GM12864 (cell line): ENCODE measurements around the gene ATF7.

Source experiments
- DNase-seq: peaks from one replicate; pipeline ENCODE4 v3.0.0-alpha.2; 2011; ENCODE audit warnings: low read depth
- H3K4me3 ChIP-seq: 2 replicates; pipeline ENCODE4 v1.5.1; 2011; ENCODE audit warnings: mild to moderate bottlenecking, low read depth, low read length, control low read depth
- TF ChIP-seq, protein P1 (sequence below): IDR thresholded peaks from 2 replicates; pipeline ENCODE4 v1.5.1; 2011; ENCODE audit warnings: low read depth, mild to moderate bottlenecking, moderate library complexity, low read length, control low read depth, inconsistent platforms; ENCODE audit errors: missing control alignments

The ATF7 gene

DNA sequence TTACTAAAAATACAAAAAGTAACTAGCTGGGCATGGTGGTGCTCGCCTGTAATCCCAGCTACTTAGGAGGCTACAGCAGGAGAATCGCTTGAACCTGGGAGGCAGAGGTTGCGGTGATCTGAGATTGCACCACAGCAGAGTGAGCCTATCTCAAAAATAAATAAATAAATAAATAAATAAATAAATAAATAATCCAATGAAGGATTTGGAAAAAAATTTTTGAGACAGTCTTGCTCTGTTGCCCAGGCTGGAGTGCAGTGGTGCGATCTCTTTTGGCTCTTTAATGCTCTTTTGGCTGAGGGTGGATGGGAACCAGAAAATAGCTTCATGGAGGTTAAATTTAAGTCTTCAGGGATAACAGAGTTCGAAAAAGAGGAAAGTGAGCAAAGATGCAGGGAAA, 38.0 kb upstream of the ATF7 start:
- H3K4me3 ChIP-seq, result no peak overlapping the region
- TF ChIP-seq, protein P1, sequence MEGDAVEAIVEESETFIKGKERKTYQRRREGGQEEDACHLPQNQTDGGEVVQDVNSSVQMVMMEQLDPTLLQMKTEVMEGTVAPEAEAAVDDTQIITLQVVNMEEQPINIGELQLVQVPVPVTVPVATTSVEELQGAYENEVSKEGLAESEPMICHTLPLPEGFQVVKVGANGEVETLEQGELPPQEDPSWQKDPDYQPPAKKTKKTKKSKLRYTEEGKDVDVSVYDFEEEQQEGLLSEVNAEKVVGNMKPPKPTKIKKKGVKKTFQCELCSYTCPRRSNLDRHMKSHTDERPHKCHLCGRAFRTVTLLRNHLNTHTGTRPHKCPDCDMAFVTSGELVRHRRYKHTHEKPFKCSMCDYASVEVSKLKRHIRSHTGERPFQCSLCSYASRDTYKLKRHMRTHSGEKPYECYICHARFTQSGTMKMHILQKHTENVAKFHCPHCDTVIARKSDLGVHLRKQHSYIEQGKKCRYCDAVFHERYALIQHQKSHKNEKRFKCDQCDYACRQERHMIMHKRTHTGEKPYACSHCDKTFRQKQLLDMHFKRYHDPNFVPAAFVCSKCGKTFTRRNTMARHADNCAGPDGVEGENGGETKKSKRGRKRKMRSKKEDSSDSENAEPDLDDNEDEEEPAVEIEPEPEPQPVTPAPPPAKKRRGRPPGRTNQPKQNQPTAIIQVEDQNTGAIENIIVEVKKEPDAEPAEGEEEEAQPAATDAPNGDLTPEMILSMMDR, result no peak
- DNase-seq, result no peak

DNA sequence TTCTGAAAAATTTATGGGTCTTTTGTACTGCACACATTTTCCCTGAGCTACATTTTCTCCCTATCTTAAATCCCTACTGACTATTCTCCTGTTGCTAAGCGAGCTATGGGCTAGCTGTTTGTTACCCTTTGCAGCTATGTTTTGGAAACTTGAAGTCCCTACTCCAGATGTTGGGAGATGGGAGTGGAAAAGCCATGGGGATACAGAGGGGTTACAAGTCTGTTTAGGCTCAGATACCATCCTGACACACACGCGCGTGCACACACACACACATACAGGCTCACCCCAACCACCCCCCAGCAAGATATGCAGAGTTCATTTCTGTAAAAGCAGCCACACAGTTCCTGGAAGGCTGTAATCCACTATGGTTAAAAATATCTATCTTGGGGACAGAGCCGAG, 33.9 kb upstream of the ATF7 start:
- DNase-seq, result no peak
- TF ChIP-seq, protein P1, result no peak
- H3K4me3 ChIP-seq, result no peak overlapping the region

DNA sequence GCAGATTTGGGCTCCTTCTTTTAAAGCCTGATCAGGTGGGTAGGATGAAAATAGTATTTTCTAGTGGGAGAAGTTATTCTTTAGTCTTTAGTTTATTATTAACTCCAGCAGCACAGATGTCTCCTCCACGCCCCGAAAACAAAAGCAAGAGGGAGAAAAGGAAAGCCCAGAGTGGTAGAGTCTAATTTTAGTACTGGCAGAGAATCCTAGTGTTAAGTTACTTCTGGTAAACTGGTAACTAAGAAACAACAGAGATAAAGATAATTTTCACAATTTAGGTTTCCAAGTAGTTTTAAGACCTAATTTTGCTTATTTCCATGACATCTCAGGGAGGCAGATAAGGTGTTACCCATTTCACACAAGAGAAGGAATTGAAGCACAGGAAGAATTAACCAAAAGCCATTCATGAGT, 33.4 kb upstream of the ATF7 start:
- TF ChIP-seq, protein P1, result no peak
- DNase-seq, result no peak
- no peak overlapping the region for H3K4me3 ChIP-seq

DNA sequence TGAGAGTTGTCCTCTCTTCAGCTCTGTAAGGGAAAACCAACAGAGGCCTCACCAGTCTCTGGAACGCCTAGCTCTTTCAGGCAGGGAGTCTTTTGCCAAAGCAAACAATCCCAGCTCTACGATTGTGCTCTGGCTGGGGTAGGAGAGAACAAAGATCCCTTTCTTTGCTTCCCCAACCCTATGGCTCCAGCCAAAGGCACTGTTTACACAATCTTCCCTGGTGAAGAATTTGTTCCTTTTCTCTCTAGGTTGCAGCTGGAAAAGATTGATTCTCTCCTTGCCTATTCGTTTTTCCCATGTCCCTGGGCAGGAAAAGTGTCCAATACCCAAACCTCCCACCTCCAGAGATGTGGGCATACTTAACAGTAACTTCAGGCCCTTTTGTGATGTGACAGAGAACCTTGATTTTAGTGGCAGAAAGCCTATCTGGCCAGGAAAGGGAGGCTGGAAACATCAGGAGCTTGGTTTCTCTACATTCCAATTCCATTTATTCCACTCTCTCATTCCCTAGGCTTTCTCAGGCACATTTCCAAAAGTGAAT, 32.9 kb upstream of the ATF7 start:
- no peak overlapping the region for H3K4me3 ChIP-seq

DNA sequence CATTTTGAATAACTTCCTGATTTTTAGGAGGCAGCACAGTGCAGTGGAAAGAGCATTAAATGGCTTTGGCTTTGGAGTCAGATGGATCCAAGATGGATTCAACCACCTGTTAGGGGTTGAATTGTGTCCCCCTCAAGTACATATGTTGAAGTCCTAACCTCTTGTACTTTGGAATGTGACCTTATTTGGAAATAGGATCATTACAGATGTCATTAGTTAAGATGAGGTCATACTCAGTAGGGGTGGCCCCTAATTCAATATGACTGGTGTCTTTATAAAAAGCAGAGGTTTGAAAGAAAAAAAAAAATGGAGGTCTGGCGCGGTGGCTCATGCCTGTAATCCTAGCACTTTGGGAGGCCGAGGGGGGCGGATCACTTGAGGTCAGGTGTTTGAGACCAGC, 30.9 kb upstream of the ATF7 start:
- TF ChIP-seq, protein P1, result no peak
- no peak for DNase-seq
- H3K4me3 ChIP-seq, result no peak overlapping the region

More for the DNA sequence above, 32.9 kb upstream of the ATF7 start:
- TF ChIP-seq, protein P1, result no peak
- DNase-seq, result no peak

DNA sequence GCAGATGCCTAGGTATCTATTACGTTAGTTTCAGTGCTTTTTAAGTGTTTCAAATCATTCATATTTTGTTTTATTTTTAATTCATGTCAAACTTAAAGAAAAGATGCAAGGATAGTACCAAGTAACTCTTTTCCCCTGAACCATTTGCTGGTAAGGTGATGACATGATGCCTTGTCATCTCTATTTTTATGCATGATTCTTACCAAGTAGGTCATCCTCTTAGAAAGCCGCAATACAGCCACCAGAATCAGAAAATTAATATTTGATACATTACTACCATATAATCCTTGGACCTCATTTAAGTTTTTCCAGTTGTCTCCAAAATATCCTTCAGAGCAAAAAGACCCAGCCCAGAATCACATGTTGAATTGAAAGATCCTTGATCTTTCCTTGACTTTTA, 27.4 kb upstream of the ATF7 start:
- TF ChIP-seq, protein P1, result no peak
- H3K4me3 ChIP-seq, result no peak overlapping the region
- DNase-seq, result no peak

DNA sequence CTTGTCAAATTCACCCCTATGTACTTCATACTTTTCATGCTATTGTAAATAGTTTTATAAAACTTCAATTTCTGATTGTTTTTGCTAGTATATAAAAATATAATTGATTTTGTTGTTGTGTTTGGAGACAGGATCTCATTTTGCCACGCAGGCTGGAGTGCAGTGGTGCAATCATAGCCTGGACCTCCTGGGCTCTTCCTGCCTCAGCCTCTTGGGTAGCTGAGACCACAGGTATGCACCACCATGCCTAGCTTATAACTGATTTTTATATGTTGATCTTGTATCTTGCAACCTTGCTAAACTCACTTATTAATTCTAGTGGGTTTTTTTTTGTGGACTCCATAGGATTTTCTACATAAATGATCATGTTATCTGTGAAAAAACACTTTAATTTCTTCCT, 26.2 kb upstream of the ATF7 start:
- TF ChIP-seq, protein P1, result no peak
- no peak overlapping the region for H3K4me3 ChIP-seq
- DNase-seq, result no peak
